ENCODE results near the gene E2F3.

E2F3 gene

GRCh38 chr6:20401205-20402091 is at the start of gene E2F3:
E2F3 (plus strand) TSS chr6:20401879; CDS start chr6:20402233, 354 bp downstream.
- DNase-seq, result peak; percentile 99

DNA sequence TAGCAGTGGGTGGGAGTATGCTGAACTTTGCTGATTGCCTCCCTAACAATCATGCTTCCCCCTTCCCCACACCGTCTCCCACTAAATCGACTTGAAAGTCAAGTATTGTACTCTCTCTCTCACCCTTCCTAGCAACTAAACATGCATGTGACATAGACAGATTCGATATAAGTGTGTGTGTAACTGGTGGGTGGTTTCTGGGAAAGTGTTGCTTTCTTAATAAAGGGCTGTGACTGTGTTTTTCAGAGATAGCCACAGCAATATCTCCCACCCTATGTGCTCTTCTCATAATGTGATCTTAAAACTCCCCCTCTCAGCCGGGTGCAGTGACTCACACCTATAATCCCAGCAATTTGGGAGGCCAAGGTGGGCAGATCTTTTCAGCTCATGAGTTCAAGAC is 49.3 kb upstream of the E2F3 start:
- DNase-seq, result no peak

DNA sequence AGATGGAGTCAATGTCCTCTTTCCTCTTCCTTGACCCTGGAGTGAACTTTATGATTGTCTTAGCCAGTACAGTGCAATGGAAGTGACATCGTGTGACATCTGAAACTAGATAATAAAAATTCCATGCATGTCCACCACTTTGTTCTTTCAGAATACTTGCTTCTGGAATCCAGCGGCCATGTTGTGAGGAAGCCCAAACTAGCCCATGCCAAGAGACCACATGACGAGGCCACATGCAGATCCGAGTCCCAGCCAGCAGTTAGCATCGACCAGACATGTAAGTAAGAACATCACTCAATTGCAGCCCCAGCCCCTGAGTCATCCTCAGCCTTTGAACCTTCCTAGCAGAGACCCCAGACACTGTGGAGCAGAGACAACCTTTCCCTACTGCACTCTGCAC is 48.5 kb upstream of the E2F3 start:
- no peak for DNase-seq

DNA sequence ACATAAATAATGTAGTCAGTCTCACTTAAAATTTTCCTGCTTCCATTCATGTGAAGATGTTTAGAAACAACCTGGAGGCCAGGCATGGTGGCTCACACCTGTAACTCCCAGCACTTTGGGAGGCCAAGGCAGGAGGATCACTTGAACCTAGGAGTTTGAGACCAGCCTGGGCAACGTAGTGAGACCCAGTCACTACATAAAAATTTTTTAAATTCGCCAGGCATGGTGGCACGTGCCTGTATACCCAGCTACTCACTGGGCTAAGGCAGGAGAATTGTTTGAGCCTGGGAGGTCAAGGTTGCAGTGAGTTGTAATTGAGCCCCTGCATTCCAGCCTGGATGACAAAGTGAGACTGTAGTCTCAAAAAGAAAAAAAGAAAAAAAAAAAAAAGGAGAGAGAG is 47.3 kb upstream of the E2F3 start:
- no peak for DNase-seq

GRCh38 chr6:20360471-20361119 is 41.1 kb upstream of the E2F3 start:
- DNase-seq, result no peak

DNA sequence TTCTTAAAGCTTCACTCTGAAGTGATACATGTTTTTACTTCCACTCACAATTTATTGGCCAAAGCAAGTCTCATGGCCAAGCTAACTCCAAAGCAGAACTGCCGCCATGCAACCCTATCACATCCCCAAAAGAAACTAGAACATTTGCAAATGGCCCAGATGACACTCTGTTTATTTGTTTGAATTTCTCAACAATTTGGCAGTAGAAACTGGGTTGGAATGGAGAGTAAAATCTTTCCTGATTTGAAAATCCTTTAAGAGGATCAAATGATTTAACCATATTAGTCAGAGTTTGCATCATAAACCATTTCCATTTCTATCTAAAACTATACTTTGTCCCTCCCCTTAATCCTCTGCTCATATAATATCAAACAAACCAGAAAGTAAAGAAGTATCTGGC is 39.1 kb upstream of the E2F3 start:
- no peak for DNase-seq

DNA sequence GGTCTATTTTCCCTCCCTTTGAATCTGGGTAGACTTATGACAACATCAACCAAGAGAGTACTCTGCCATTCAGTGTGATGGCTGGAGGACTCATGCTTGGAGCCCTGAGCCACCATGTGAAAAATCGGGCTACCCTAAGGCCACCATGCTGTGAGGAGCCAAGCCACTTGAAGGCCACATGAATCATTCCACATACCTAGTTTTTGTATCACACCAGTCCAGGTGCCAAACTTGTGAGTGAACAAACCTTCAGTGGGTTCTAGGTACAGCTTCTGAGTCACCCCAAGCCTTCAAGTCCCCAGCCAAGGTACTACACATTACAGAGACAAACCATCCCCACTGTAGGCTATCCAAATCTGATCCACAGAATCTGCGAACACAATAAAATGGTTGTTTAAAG is 37.4 kb upstream of the E2F3 start:
- no peak for DNase-seq

DNA sequence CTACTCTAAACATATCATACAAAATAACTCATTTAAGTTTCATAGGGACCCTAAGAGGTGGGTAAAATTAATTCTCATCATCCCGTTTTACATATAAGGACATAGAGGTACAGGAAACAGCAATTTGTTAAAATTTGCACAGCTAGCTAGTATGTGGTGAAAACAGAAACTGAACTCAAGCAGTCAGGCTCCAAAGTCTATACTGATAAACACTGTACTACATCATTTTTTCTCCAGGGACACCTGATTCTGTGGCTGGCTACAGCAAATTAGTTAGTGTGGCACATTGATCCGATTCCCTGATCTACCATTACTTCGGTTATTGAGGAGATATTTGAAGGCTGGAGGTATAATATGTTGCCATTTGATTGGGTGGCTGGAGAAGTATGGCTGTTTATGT is 36.2 kb upstream of the E2F3 start:
- no peak for DNase-seq

GRCh38 chr6:20366082-20366830 is 35.4 kb upstream of the E2F3 start:
- no peak for DNase-seq

- no peak for DNase-seq
Observed at GRCh38 chr6:20367743-20368485, 33.8 kb upstream of the E2F3 start.

DNA sequence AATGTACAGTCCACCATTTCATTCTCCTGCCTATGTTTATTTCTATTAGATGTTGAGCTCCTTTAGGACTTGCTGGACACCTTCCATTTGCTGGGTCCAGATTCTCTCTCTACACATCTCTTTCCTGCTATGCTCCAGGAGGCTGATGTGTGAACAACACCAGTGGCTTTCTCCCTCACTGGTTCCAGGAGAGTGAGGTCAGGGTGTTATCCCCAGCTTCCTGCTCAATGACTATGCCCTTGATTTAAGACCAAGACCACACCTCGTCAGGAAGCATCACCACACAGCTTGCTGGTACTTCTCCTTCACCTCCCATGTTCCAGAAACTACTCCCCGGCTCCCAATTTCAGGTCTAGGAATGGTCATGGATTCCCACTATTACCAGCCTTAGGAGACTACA is 31.3 kb upstream of the E2F3 start:
- no peak for DNase-seq

GRCh38 chr6:20370801-20371200 is 30.9 kb upstream of the E2F3 start:
- DNase-seq, result no peak

DNA sequence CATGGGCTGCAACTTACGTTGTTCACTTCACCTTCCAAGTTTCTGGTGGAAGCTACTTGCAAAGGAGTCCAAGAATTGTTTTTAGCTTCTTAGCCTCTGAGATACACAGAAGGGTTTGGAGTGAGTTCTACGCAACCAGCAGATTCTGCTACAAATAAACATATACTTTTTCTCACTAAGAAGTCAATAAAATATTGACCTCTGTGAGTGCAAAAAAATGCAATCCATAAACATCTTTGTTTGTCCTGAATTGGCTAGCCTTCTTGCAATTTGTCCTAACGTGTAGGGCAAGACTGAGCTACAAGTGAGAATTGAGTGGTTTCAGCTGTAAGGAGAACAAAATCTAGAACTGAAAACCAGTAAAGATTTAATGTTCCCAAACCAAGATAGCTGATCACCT is 26.2 kb upstream of the E2F3 start:
- no peak for DNase-seq

GRCh38 chr6:20377623-20378265 is 23.9 kb upstream of the E2F3 start:
- peak in 1 of 2 experiments; percentile 36 for DNase-seq

DNA sequence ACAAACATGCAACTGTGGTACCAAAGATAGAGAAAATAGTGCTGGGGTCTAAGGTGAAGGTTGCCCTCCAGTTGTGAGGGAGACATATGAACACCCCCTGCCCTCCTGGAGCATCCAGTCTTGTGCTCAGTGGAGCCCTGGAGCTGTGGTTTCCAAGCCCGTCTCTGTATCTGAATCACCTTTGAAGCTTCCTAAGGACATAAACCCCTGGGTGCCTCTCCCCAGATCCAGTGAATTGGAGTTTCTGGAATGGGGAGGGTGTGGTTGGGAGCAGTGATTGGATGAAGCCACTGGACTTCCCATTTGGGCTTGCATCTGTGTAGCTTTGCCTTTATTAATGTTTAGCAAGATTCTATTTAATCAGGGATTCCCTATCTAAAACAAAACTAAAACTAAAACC is 22.4 kb upstream of the E2F3 start:
- DNase-seq, result no peak

- no peak for DNase-seq
Observed at GRCh38 chr6:20386218-20386617, 15.5 kb upstream of the E2F3 start.

DNA sequence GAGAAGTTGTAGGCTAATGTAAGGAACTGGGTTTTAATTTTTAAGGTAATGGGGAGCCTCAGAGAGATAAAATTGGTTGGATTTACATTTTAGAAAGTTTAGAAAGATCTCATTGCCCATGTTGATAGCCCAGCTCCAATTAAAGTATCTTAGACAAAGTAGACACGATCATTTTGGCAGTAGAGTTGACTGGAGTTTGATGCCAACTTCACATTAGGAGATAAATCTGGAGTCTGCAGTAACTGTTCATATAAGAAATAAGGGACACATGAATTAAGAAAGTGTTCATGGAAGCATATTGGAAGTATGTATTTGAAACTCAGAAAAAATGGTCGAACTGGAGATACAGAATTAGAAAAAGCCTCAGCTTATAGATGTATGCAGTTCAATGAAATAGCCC is 12.6 kb upstream of the E2F3 start:
- no peak for DNase-seq

- no peak for DNase-seq
Observed at GRCh38 chr6:20393297-20393696, 8.4 kb upstream of the E2F3 start.

GRCh38 chr6:20399518-20399917 is 2.2 kb upstream of the E2F3 start:
- DNase-seq, result no peak

DNA sequence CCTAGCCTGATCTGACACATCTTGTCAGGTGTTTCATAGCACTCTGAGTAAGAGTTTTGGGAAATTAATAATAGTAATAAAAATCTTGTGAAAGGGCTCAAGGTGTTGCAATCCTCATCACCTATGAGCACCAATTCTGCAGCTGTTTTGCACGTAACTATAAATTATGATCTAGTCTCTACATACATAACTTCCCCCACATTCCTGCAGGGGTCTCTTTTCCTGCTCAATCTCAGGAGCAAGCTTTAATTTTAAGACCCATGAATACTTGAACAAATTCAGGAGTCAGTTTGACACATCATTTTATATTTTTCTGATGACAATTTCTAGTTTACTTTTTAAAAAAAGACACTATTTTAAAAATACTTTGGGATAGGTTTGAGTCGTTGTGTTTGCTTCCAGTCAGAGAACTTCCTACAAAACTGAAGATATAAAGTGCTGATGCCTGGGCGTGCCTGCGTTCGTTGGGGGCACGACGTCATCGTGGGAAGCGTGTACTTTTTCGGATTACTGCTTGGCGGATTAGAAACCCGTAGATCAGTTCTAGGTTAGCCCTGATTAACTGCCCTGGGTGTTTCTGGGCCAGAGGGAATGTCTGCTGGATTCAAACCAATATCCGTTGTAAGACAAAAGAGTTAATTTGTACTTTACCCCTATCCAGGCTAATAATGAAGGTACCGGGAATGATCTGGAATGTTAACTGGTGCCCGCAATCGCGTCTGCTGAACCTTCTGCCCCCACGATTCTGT is 1.0 kb upstream of the E2F3 start:
- peak; percentile 27 to 52 for DNase-seq

GRCh38 chr6:20402092-20402341 is 338 bp downstream of the E2F3 start:
- DNase-seq, result no peak

Measured in NCI-H526 (cell line).